ENCODE measurements around the gene ASB6.
"Not testable (repeated sequence)": the region's sequence is repeated elsewhere in the genome, so short reads cannot be mapped to it uniquely, and the experiment has no call there.

ASB6 gene

GRCh38 chr9:129606161-129607026 is 35.6 kb downstream of the ASB6 start:
- no peak for DNase-seq (ENCODE audit: low read depth)

- no peak for DNase-seq (ENCODE audit: low read depth)
These were observed 37.2 kb downstream of the ASB6 start for GRCh38 chr9:129604766-129605163.

GRCh38 chr9:129604056-129604765 is 37.7 kb downstream of the ASB6 start:
- no peak for DNase-seq (ENCODE audit: low read depth)

- DNase-seq (ENCODE audit: low read depth), result no peak
These were observed 39.1 kb downstream of the ASB6 start for GRCh38 chr9:129602598-129603415.

- DNase-seq (ENCODE audit: low read depth), result no peak
These were observed 40.8 kb downstream of the ASB6 start for GRCh38 chr9:129601082-129601674.

GRCh38 chr9:129598089-129598596 is 43.8 kb downstream of the ASB6 start:
- no peak for DNase-seq (ENCODE audit: low read depth)

- DNase-seq (ENCODE audit: low read depth), result no peak
These were observed 44.4 kb downstream of the ASB6 start for GRCh38 chr9:129597355-129598088.

GRCh38 chr9:129596541-129597331 is 45.2 kb downstream of the ASB6 start:
- no peak for DNase-seq (ENCODE audit: low read depth)

GRCh38 chr9:129595903-129596540 is 45.9 kb downstream of the ASB6 start:
- no peak for DNase-seq (ENCODE audit: low read depth)

GRCh38 chr9:129595311-129595741 is 46.6 kb downstream of the ASB6 start:
- DNase-seq (ENCODE audit: low read depth), result no peak

- DNase-seq (ENCODE audit: low read depth), result no peak
These were observed 47.3 kb downstream of the ASB6 start for GRCh38 chr9:129594632-129595031.

- not testable (repeated sequence) for DNase-seq (ENCODE audit: low read depth)
These were observed 49.2 kb downstream of the ASB6 start for GRCh38 chr9:129592790-129593189.

- no peak for DNase-seq (ENCODE audit: low read depth)
These were observed 50.0 kb downstream of the ASB6 start for GRCh38 chr9:129591916-129592315.

GRCh38 chr9:129590466-129590865 is 51.5 kb downstream of the ASB6 start:
- no peak for DNase-seq (ENCODE audit: low read depth)

GRCh38 chr9:129587487-129588262 is 54.3 kb downstream of the ASB6 start:
- no peak for DNase-seq (ENCODE audit: low read depth)

- DNase-seq (ENCODE audit: low read depth), result no peak
These were observed 55.3 kb downstream of the ASB6 start for GRCh38 chr9:129586685-129587084.

GRCh38 chr9:129586245-129586644 is 55.7 kb downstream of the ASB6 start:
- DNase-seq (ENCODE audit: low read depth), result no peak

GRCh38 chr9:129585352-129585751 is 56.6 kb downstream of the ASB6 start:
- DNase-seq (ENCODE audit: low read depth), result no peak
